GM12891 (cell line): ENCODE results near the gene FCN1.

Source experiments
- DNase-seq: peaks from one replicate; pipeline ENCODE4 v3.0.0; 2011; ENCODE audit warnings: low spot score; ENCODE audit not compliant: insufficient read length
- FAIRE-seq: peaks from 2 replicates; lab custom pipeline; 2011; peaks lifted over from hg19 to GRCh38; lab: Jason Lieb, UNC
- PAX5 ChIP-seq: IDR thresholded peaks from 2 replicates; pipeline ENCODE4 v1.6.1; 2011; ENCODE audit warnings: low read length, moderate library complexity, mild to moderate bottlenecking; ENCODE audit not compliant: insufficient read depth, severe bottlenecking
- POLR2A ChIP-seq: IDR thresholded peaks from 2 replicates; pipeline ENCODE4 v1.6.1; 2011; ENCODE audit warnings: low read depth, low read length, control low read depth
- POLR2AphosphoS5 ChIP-seq: IDR thresholded peaks from 2 replicates; pipeline ENCODE4 v1.6.1; 2011; ENCODE audit warnings: low read depth, low read length, control low read depth
- POU2F2 ChIP-seq: IDR thresholded peaks from 2 replicates; pipeline ENCODE4 v1.6.1; 2011; ENCODE audit warnings: low read depth, mild to moderate bottlenecking, control low read depth, low read length, moderate library complexity
- SPI1 ChIP-seq: IDR thresholded peaks from 2 replicates; pipeline ENCODE4 v1.6.1; 2011; ENCODE audit warnings: low read depth, low read length, control low read depth
- TAF1 ChIP-seq: IDR thresholded peaks from 2 replicates; pipeline ENCODE4 v1.6.1; 2011; ENCODE audit warnings: low read depth, low read length, control low read depth

Gene FCN1

GRCh38 chr9:134929193-134930158 lies 11.8 kb upstream of the FCN1 start:
- TF ChIP-seq POLR2A (no peak), TAF1 (no peak), POU2F2 (no peak), POLR2AphosphoS5 (no peak), PAX5 (no peak), SPI1 (peak; percentile 39; the same call in 1 of the 2 replicates)
- FAIRE-seq (peak; percentile 78), DNase-seq (no peak)

- DNase-seq (no peak), FAIRE-seq (no peak)
- TF ChIP-seq POLR2A (no peak), POU2F2 (no peak), TAF1 (no peak)
Observed at GRCh38 chr9:134928436-134929192, 10.9 kb upstream of the FCN1 start.

DNA sequence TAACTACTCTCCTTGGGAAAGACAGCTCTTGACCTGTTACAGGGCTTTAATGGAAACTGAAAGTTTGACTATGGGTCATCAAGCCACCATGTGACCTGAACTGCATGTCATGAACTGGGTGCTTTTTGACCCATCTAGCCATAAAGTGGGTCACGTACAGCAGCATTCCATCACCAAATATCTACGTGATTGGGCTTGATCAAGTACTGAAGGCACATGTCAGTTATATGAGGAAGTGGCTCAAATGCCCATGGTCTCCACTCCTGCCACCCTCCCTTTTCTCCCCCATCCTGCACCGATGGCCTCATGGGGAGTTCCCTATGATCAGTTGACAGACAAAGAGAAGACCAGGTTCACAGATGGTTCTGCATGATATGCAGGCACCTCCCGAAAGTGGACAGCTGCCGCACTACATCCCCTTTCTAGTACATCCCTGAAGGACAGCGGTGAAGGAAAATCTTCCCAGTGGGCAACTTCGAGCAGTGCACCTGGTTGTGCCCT lies 7.3 kb upstream of the FCN1 start:
- TF ChIP-seq POU2F2 = 0 out of 2 replicates have a peak, but pooled peaks have one; percentile 22
- no peak for TF ChIP-seq TAF1
- TF ChIP-seq SPI1 = peak; percentile 77
- FAIRE-seq (peak; percentile 87), DNase-seq (no peak)

- FAIRE-seq = no peak
- DNase-seq = no peak
- no peak for TF ChIP-seq TAF1
Observed at GRCh38 chr9:134923466-134923865, 5.8 kb upstream of the FCN1 start.

DNA sequence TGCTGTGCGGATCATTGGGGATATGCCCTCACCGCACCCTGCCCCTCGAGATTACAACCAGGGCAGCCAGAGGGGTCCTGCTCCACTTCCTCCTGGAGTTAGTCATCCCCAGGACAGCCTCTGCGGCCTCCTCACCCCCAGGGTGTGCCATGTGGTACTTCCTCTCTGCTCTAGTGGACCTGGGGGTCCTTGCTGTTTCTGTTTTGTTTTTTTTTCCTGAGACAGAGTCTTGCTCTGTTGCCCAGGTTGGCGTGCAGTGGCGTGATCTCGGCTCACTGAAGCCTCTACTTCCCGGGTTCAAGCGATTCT lies 5.2 kb upstream of the FCN1 start:
- FAIRE-seq (no peak), DNase-seq (no peak)
- TF ChIP-seq POLR2A (no peak), POLR2AphosphoS5 (no peak), SPI1 (no peak), TAF1 (no peak), POU2F2 (no peak), PAX5 (no peak)

GRCh38 chr9:134922066-134922931 lies 4.6 kb upstream of the FCN1 start:
- DNase-seq (no peak), FAIRE-seq (no peak)
- no peak for TF ChIP-seq POU2F2
- no peak for TF ChIP-seq TAF1
- TF ChIP-seq POLR2AphosphoS5 = no peak
- TF ChIP-seq SPI1 = no peak
- no peak for TF ChIP-seq PAX5
- TF ChIP-seq POLR2A = no peak

DNA sequence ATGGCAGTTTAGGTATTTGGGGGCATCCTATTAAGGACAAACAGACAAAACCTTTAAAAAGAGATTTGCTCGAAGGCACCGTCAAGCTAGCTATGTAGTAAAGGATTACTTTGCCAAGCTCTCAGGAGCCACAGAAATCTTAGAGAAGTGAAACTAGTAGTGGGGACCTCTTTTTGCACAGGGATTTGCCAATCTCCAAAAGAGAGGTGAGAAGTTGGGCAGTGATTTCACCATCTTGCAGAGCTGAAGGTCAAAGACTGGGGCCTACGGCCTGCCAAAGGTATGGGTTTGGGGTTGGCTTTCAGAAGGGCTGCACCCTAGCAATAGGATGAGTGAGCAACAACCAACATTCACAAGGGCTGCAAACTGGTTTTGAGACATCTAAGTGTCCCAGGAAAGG lies 1.6 kb upstream of the FCN1 start:
- no peak for DNase-seq
- no peak for FAIRE-seq
- TF ChIP-seq SPI1 (peak; percentile 45), TAF1 (no peak), POLR2AphosphoS5 (no peak), PAX5 (no peak), POLR2A (no peak)

DNA sequence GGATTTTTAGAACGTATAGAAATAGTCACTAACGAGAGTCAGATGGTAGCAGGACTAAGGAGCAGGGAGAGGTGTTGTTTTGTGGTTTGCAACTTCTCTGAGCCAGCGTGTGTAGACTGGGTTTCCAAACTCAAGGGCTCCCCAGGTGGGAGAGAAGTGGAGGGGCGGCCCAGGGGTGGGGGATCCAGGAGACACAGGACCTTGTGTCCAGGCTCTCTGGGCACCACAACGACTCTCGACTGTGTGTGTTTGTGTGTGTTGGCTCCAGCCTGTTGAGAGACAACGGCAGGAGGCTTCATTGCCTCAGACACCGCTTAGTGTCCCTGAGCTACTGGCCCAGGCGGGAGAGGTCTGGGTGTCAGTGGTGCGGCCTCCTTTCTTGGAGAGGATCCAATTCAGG lies 934 bp upstream of the FCN1 start:
- DNase-seq (no peak), FAIRE-seq (no peak)
- TF ChIP-seq PAX5 (no peak), POU2F2 (no peak), POLR2AphosphoS5 (no peak), POLR2A (no peak), SPI1 (no peak), TAF1 (no peak)

DNA sequence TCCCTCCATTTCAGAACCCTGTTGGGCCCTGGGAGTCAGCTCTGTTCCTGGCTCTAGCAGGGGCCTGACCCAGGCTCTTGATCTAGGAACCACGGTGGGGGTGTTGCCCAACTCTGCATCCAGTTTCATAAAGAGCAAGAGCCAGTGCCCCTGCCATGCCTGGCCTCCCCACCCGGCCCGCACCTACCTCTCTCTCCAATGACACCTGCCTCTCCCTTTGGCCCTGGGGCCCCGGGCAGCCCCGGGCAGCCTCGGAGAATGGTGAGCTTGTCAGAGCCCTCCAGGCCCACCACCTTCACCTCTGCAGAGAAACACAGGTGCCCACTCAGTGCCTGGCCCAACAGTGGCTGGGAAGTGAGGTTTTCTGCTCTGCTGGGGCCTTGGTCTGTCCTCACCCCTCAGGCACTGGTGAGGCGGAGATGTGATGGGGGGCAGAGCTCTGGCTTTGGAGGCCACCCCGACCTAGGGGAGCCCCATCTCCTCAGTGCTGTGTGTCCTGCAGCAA lies 1.5 kb downstream of the FCN1 start:
- DNase-seq (no peak), FAIRE-seq (no peak)
- TF ChIP-seq TAF1 = no peak
- TF ChIP-seq POLR2A = no peak
- TF ChIP-seq POLR2AphosphoS5 = no peak
- no peak for TF ChIP-seq SPI1
- TF ChIP-seq PAX5 = no peak
- no peak for TF ChIP-seq POU2F2
